Colon (tissue), 2 donors: ENCODE data around the gene NRXN2.
"Not testable (repeated sequence)": the region's sequence is repeated elsewhere in the genome, so short reads cannot be mapped to it uniquely, and the experiment has no call there.

Experiments used
- FAIRE-seq: peaks from 2 replicates; lab custom pipeline; 2012; peaks lifted over from hg19 to GRCh38; lab: Jason Lieb, UNC
- donor health status: control.
- donor health status: control.

The NRXN2 gene

DNA sequence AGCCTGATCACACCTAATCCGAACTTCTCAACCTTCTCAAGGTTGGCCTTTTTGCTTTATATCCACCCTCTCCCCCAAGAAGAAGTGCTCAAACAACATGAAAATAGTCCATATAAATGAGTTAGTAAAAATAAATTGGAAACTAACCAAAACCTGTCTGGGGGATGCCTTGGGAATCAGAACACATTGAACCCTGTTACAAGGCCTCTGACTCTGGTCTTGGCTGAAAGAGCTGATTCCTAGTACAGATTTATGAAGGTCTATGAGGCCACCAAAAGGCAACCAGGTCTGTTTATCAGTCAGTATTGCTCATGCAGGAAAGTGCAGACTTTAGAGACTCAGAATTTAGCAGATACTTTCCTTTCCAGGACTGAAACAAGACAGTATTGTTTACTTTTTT, 49.7 kb downstream of the NRXN2 start:
- no peak for FAIRE-seq

DNA sequence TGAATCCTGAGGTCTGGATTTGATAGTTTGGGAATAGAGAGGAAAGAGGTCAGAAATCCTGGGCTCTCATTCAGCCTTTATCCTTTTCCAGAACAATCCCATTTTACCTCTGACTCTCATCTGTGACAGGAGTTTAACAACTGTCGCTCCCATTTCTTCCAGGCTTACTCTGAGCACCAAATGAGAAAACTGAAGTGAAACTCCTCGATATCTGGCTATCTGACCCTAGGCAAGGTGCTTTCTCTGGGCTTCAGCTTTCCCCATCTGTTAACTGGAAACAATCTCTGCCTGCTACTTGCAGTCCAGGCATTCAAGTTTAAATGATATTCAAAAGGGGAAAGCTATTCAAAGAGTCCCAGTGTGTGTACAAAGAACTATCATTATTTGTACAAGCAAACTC, 50.1 kb downstream of the NRXN2 start:
- no peak for FAIRE-seq

DNA sequence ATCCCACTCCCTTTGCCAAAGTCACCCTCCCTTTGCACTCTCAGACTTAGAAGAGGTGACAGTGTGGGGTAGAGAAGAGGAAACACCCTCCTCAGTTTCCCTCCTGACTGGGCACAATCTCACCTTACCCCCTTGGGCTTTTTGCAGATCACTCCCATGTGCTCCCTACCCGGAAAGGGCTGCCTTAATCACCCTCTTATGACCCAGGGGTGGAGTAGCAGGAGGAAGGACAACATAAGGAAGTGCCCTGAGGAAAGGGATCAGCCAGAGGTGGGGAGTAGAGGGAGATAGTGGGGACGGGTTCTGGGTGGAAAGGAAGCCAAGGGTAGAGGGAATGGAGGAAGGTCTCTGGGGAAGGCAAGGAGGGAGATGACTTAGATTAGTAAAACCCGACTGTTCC, 52.0 kb downstream of the NRXN2 start:
- no peak for FAIRE-seq

DNA sequence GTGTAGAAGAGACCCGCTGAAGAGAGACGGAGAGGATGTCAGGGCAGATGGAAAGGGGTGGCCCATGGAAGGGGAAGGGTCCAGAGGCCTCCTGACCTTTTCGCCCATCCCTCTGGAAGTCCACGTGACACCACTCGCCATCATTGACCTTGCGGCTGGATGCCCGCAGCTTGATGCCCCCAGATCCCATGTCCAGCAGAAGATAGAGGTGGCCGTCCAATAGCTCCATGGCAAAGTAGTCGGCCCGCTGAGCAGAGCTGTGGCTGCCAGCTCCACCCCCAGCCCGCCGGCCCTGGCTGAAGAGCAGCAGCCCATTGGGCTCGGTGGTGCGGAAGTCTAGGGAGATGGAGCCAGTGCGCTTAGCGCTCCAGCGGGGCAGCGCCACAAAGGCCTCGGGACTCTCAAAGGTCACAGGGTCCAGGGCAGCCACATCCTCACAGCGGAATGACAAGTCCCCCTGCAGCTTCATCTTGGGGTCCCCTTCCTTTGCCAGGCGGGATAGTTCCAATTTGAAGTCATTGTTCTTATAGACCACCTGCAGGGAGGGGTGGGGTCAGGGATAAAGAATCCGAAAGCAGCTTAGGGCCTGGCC, 55.7 kb downstream of the NRXN2 start:
- FAIRE-seq: no peak

DNA sequence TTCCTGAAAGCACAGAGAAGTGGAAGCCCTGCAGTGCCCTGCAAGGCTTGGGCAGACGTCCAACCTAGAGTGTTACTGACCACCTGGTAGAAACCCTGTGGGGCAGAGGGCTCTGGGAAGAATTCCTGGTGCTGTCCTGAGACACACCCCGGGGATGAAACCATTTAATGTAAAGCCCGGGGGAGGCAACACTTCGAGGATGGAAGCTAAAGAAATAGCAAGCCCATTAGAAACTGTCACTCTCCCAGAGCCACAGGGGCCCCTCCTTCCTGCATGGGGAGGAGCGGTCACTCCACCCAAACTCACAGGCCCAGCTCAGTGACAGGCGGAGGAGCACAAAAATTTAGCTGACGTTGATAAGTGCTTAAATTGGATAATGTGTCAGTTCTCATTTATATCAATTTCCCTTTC, 57.6 kb downstream of the NRXN2 start:
- no peak for FAIRE-seq

DNA sequence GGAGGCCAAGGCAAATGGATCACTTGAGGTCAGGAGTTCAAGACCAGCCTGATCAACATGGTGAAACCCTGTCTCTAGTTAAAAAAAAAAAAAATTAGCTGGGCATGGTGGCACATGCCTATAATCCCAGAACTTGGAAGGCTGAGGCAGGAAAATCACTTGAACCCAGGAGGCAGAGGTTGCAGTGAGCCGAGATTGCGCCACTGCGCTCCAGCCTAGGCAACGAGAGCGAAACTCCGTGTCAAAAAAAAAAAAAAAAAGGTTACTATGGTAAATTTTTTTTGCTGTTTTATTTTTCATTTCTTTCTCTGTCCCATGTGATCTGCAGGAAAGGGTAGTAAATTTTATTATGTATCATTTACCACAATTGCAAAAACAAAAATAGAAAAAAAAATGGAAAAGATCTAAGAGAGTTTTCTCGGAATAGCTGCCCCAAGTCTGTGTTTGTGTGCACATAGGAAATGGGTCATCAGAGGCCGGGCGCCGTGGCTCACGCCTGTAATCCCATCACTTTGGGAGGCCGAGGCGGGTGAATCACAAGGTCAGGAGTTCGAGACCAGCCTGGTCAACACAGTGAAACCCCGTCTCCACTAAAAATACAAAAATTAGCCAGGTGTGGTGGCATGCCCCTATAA, 58.6 kb downstream of the NRXN2 start:
- not testable (repeated sequence) for FAIRE-seq

DNA sequence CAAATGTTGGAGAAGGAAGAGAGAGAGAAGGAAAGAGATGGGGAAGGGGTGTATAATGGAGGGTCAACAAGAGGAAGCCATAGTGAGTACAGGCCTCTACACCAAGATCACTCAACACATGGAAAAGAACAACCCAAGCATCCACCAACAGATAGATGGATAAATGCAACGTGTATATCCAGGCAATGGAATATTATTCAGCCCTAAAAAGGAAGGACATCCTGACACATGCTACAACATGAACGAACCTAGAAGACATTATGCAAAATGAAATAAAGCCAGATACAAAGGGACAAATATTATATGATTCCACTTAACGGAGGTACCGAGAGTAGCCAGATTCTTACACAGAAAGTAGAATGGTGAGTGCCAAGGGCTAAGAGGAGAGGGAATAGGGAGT, 59.3 kb downstream of the NRXN2 start:
- no peak for FAIRE-seq

DNA sequence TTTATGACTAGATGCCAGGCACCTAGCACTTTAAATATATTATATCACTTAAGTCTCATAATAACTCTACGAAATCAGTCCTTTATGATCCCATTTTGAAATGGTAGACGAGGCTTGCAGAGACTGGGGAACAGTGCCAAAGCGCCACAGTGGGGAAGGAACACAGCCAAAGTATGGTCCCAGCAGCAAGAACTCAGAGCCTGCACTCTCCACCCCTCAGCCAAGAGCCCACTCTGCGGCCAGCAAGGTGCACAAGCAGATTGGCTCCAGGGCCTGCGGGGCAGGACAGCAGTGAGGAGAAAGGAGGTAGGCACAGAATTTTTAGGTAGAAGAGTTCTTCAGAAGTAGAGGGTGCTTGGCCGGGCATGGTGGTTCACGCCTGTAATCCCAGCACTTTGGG, 61.4 kb downstream of the NRXN2 start:
- FAIRE-seq: no peak

DNA sequence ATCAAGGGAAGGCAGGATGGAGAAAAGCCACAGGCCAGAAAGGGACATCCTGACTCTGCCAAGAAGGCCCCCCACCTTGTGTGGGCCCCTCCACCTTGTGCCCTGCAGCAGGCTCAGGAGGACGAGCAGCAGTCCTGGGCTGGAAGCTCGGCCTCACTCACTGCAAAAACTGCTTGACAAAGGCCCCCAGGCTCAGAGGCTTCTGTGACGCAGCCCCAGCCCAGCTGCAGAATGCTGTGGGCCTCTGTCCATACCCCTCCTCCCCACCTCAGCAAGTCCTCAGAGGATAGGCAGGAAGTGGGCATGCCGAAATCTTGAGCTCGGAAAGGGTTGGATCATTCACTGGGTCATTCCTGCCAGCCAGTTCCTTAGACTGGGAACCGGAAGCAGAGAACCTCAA, 61.9 kb downstream of the NRXN2 start:
- FAIRE-seq: no peak

DNA sequence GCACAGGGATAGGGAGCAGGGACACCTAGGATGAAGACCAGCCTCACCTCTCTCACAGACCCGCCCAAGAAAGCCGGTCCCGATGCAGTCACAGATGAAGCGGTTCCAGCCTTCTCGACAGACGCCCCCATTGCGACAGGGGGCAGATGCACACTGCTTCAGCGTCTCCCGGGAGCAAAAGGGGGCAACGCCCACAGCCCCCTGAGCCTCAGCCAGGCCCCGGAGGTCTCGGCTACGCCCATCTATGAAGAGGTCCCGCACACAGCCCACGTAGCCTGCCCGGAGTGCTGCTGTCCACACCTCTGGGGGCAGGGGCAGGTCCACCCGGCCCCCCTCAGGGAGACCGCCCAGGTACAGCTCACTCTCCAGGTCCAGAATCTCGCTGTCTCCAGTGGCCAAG, 62.3 kb downstream of the NRXN2 start:
- FAIRE-seq: no peak

DNA sequence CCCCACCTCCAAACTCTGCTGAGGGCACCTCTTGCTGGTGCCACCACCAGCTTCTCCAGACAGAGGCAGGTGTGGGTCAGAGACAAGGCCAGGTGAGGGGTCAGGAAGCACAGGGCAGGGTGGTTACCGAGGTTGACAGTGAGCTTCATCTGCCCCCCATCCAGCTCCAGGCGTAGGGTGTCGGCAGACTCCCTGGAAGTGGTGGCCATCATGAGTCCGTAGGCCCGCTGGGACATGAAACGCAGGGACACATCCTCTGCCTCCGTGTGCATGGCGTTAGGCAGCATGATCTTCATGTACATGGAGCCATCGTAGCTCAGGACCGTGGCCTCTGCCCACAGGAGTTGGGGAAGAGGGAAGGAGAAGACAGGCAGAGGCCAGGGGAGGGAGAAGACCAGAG, 62.8 kb downstream of the NRXN2 start:
- no peak for FAIRE-seq

DNA sequence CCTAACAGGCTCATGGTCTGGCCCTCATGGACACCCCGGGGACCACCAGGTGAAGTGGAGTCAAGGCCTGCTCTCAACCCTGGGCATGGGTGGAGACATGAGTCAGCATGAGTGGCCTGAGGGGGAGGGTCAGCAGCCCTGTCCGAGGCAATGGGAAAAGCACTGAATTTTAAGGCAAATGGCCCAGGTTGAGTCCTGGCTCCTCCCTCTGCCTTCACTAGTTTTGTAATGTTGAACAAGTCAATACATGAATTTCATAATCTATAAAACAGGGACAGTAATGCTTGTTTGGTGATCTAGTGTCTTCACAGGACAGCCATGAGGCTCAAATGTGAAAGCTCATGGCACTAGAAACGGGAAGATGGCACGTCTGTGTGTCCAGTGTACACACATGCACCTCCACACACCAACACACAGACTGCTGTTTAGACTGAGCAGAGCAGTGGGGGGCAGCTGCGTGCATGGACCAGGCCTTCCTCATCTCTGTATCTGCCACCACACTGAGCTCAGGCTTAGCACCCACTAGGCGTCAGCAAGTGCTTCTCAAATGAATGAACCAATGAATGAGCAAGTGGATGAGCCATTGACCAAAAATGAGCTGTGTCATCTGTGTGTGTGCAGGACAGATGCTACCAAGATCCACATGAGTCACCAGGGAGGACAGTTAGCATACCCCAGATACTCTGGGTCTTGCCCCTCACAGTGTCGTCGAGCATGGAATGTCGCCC, 63.4 kb downstream of the NRXN2 start:
- no peak for FAIRE-seq

DNA sequence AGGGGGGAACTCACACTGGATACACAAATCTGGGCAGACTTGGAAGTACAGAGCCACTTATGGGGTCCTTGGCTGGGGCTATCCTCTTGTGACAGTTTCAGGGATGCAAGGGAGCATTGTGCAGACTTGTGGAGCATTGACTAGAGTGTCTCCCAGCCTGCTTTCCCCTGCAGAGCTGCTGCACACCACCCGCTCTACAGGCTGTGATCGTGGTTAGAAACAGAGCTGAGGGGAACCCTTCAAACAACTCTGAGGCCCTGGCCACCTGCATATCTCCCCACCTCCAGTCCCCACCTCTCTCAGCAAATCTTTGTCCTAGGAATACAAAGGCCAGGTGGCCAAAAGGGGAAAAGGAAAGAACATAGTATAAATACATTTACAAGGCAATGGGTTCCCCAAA, 64.7 kb downstream of the NRXN2 start:
- no peak for FAIRE-seq

DNA sequence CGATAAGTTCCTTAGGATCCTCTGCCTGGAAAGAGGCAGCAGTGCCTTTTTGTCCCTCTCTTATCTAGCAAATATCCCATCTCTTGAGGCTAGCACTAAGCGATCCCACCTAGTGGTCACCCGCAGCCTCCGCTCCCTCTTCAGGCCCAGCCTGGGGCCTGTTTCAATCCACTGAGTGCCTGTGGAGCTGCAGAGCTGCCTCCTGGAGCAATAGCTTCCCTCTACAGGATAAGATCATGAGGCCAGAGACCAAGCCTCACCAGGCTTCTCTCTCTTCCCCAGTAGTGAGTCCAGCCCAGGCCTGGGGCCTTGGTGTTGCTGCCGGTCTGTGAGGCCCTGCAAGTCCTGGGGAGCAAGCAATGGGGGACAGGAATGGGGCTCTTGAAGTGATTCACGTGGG, 66.1 kb downstream of the NRXN2 start:
- FAIRE-seq: no peak

DNA sequence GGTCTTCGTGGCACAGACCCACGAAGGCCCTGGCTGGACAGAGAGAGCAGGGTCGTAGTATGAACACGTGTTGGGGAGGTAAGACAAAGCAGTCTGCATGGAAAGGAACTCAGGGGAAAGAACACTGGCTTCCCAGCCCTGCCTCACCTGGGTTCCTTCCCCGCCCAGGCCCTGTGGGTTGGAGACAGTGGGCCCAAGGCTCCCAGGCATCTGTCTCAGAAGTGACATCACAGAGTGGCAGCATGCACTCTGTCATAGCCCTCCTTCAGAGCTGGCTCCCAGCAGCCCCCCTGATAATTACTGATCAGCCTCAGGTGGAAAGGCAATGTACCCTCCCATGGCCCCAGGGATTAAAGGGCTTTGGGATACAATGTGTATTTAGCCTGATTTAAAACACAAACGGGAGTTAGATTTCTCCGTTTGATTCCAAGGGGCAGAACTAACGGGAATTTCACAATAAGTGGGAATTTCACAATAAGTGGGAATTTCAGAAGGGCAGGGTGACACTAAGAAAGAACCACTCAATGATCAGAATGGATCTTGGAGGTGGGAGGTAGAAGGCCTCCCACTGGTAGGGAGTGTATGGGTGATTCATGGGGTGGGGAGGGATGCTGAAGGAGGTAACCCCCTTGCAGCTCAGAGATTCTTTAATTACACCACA, 66.9 kb downstream of the NRXN2 start:
- FAIRE-seq: no peak

DNA sequence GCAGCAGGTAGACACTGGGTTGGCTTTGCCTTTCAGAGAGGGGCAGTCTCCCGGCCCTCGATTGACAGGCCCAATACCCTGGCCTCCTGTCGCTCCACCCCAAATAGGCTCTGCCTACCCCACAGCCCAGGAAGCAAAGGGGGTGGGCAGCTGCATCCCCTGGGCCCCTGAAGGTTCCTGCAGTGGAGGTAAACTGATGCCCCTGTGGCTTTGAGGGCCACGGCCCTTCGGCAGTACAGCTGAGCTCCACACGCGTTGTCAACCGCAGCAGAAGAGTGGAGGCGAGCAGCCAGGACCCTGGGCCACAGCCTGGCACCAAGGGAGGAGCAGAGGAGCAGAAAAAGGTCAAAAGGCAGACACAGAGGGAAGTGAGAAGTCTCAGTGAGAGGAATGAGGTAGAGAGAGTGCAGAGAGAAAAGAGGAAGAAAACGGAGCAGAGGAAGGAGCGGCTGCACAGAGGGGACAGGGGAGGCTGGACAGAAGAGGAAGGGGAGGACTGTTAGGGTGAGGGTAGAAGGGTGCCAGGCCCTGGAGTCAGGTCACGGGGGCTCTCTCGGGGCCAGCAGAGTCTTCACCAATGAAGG, 67.9 kb downstream of the NRXN2 start:
- FAIRE-seq: no peak

DNA sequence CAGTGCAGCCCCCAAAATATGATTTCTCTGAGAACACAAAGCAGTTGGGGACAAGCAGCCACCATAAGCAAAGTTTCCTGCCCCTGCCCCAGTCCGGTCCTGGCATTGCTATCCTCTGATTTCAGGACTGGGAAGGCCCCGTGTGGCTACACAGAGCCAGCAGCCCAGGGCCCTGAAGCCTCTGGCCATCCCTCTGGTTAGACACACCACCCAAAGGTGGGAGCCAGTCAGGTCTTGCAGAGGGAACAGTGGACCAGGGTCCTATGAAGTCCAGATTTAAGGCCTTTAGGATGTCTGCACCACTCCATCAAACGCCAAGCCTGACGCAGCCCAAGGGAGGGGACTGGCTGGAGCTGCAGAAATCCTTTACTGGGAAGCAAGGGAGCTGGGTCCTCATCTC, 68.6 kb downstream of the NRXN2 start:
- FAIRE-seq: no peak

DNA sequence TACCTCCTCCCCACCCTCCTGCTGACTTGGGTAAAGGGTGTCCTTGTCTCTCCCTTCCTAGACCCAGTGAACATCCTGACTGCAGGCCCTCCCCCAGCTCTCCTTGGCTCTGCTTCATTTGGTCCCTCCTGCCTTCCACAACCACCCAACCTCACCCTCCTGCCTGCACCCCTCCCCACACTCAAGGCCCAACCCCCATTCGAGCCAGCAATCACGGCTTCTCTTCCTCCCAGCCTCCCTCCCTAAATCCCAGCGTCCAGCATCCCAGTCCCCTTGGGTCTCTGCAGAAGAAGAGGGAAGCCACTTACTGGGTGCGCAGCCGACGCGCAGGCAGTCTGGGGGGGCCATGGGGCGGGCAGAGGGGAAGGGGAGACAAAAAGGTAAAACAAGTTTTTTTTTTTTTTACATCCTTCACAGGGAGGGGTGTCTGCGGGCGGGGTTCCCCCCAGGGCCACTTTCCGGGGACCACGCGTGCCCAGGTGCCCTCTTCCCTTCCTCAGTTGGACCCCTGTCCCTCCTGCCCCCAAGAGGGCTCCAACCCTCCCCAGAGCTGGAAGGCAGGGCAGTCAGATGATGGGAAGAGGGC, 69.5 kb downstream of the NRXN2 start:
- no peak for FAIRE-seq

DNA sequence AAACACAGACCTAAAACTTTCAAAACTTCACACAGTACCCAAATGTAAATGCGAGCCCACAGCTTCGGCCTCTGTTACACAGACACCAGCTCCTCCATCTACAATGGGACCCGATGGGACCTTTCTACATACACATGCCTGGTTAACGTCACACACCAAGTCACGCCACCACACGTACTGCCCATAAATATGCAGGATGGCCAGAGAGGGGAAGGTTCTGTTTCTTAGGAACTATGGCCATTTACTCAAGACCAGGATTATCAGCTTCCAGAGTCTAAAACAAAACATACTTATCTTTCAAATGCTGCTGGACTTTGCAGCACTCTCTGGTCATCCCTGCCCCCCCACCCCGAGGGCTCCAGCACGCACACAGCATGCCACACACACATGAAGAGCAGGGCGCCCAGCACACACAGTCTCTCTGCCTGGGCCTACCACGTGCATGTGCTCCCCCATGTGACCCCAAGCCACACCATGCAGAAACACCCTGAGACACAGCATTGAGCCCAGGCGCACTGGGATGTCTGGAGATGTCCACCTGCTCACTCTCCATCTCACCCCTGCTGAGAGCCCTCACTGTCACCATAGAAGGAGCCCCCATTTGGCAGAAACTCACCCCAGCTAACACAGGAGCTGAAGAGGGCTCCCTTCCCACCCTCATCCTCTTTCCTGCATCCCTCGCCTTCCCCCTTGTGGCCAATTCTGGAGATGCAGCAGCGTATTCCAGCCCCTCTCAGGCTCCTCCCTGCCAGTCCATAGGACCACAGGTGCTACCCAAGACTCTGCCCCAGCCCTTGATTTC, 70.2 kb downstream of the NRXN2 start:
- FAIRE-seq: no peak

DNA sequence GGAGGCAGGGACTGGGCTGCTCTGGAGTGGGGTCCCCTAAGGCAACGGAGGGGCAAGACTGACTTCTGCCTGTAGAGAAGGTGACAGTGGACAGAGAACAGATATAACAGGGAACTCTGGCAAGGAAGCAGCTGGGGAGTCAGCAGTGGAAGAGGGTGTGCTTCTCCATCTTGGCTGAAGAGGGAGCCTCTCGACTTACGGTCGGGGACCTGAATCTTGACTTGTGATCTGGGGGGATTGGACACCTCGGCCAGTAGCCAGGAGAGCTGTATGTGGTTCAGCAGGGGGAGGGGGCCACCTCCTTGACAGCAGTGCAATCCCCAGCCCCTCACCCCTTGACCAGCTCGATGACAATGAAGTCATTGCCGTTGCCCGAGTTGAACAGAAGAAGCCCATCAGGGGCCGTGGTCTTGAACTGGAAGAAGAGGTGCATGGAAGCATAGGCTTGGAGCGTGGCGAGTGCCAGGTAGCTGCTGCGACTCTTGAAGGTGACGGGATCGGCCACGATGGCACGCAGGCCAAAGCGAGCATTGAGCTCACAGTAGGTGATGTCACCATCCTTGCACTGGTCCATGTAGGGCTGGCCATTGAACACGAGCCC, 72.0 kb downstream of the NRXN2 start:
- no peak for FAIRE-seq

DNA sequence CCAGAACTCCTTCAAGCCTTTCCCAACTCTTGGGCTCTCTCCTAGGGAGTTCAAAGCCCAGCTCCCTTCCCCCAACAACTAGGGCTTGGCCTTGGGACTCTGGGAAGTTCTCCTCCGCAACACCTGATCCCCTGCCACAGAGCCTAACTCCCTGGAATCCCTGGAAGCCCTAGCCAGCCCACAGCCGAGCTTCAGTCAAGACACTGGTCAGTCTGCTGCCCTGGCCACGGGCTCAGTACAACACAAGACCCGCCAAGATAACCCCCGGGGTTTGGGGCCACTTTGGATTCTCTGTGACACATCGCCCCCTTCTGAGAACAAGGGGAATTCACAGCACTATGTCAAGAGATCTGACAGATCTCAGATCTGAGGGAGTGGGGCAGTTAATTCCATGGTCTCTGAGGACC, 73.7 kb downstream of the NRXN2 start:
- no peak for FAIRE-seq
